Esophagus muscularis mucosa (tissue), 4 donors: ENCODE data around the gene CFAP97. TPM values are rescaled to one million over a fixed set of nuclear protein-coding genes. Genes with fewer than 3 reads are reported as not detected.
"Not testable (repeated sequence)": the region's sequence is repeated elsewhere in the genome, so short reads cannot be mapped to it uniquely, and the experiment has no call there.

Experiments used
- DNase-seq: peaks from one replicate; pipeline ENCODE4 v3.0.0-alpha.2; 2017; ENCODE audit errors: extremely low spot score
- H3K27ac ChIP-seq, 4 donors: fragments of 200-600 bp; sonication (generic); replicated peaks in 1 of 4; 1 replicate in 3 of 4; 2 replicates in 1 of 4; pipeline ENCODE4 v1.5.1; 2016 to 2019; ENCODE audit warnings: mild to moderate bottlenecking in 1 of 4
- H3K27me3 ChIP-seq, 4 donors: fragments of 200-600 bp; sonication (generic); one replicate each; pipeline versions ENCODE4 v1.5.1 to v1.6.0; 2016 to 2019
- H3K36me3 ChIP-seq, 4 donors: fragments of 200-600 bp; sonication (generic); one replicate each; pipeline ENCODE4 v1.5.1; 2016 to 2019
- H3K4me1 ChIP-seq, 4 donors: fragments of 200-600 bp; sonication (generic); one replicate each; pipeline ENCODE4 v1.5.1; 2016 to 2019
- H3K4me3 ChIP-seq, 4 donors: fragments of 200-600 bp; sonication (generic); 1 replicate in 2 of 4; 2 replicates in 2 of 4; pipeline ENCODE4 v1.5.1; 2016 to 2019; ENCODE audit warnings: mild to moderate bottlenecking in 4 of 4, moderate library complexity in 1 of 4
- H3K9me3 ChIP-seq, 4 donors: fragments of 200-600 bp; sonication (generic); 1 replicate in 3 of 4; 2 replicates in 1 of 4; pipeline ENCODE4 v1.5.1; 2016 to 2019
- CTCF ChIP-seq, 3 experiments: fragments of 200-600 bp in 2 of 3; fragments of 450-650 bp in 1 of 3; sonication (generic) in 2 of 3; IDR thresholded peaks; one replicate each; pipeline ENCODE4 v1.5.1; 2017 to 2019; ENCODE audit warnings: antibody characterized with exemption in 3 of 3, mild to moderate bottlenecking in 2 of 3, moderate library complexity in 1 of 3
- EP300 ChIP-seq: sonication (generic); formaldehyde crosslinking; IDR thresholded peaks from one replicate; pipeline ENCODE4 v1.6.1; 2017; ENCODE audit warnings: antibody characterized with exemption
- POLR2A ChIP-seq: fragments of 450-650 bp; IDR thresholded peaks from one replicate; pipeline ENCODE4 v1.6.1; 2017; ENCODE audit warnings: antibody characterized with exemption, moderate library complexity, mild to moderate bottlenecking, low read depth
- POLR2AphosphoS5 ChIP-seq, 2 donors: sonication (generic); formaldehyde crosslinking; IDR thresholded peaks; one replicate each; pipeline ENCODE4 v1.6.1; 2017; ENCODE audit warnings: antibody characterized with exemption in 2 of 2
- WGBS: methylation state at CpG from one replicate; pipeline ENCODE4 v1.1.5; 2018; 5-methylcytosine and 5-hydroxymethylcytosine counted together
- intact Hi-C: fragments of 100-400 bp; cut with DNase I; formaldehyde crosslinking; loops from one replicate; pipeline ENCODE4 v1.15.1; 2023
- total RNA-seq, 4 donors: library from RNA; depleted of rRNA; stranded (reverse); fragments of >200 nt; gene quantifications; one replicate each; pipeline versions ENCODE4 v1.1.0 to v1.2.1, GENCODE V29; 2016

CFAP97 gene
- total RNA-seq, 4 donors from 2014 or later = 30.2 to 36.8 (median 35.1) TPM

- no peak for DNase-seq
- H3K4me1 ChIP-seq = peaks cover 28 to 51% (median 45%) of the 10 kb centered on the region in 4 donors
- H3K27ac ChIP-seq = no peak overlapping the region
- intact Hi-C loops = no loop called here
- H3K27me3 ChIP-seq = no peaks in the 10 kb centered on the region
- WGBS = 91% methylated on average over 4 of the region's 4 CpGs
- no peaks in the 10 kb centered on the region for H3K9me3 ChIP-seq
- no peaks in the 10 kb centered on the region for H3K36me3 ChIP-seq
- no peak overlapping the region for H3K4me3 ChIP-seq
- TF ChIP-seq POLR2A (no peak), CTCF (IDR thresholded peaks at IDR 0.05) (no peak), EP300 (no peak), POLR2AphosphoS5 (IDR thresholded peaks at IDR 0.05) (no peak)
Observed at GRCh38 chr4:185212581-185212980, 8.8 kb upstream of the CFAP97 start.

GRCh38 chr4:185211641-185212040 is 7.8 kb upstream of the CFAP97 start:
- H3K4me3 ChIP-seq = peak overlapping the region in 2 of 4 donors; percentile 76 to 93
- no peaks in the 10 kb centered on the region for H3K27me3 ChIP-seq
- H3K9me3 ChIP-seq = no peaks in the 10 kb centered on the region
- no peak for DNase-seq
- no peak for TF ChIP-seq CTCF (IDR thresholded peaks at IDR 0.05)
- TF ChIP-seq EP300 = no peak
- TF ChIP-seq POLR2AphosphoS5 (IDR thresholded peaks at IDR 0.05) = no peak
- no peak for TF ChIP-seq POLR2A
- H3K36me3 ChIP-seq = no peaks in the 10 kb centered on the region
- 71% methylated on average over 2 of the region's 2 CpGs for WGBS
- intact Hi-C loops = no loop called here
- H3K27ac ChIP-seq = peak overlapping the region in 2 of 4 donors; percentile 91 to 97
- H3K4me1 ChIP-seq = peaks cover 21 to 41% (median 36%) of the 10 kb centered on the region in 4 donors

GRCh38 chr4:185211035-185211434 is 7.2 kb upstream of the CFAP97 start:
- Histone ChIP-seq H3K4me3 (peak overlapping the region; percentile 76 to 93 (median 88)), H3K4me1 (peaks cover 21 to 40% (median 35%) of the 10 kb centered on the region in 4 donors), H3K36me3 (no peaks in the 10 kb centered on the region), H3K9me3 (no peaks in the 10 kb centered on the region), H3K27me3 (no peaks in the 10 kb centered on the region), H3K27ac (peak overlapping the region; percentile 91 to 97 (median 94))
- intact Hi-C loops = no loop called here
- 70% methylated on average over 5 of the region's 5 CpGs for WGBS
- TF ChIP-seq EP300 (no peak), POLR2A (no peak), POLR2AphosphoS5 (IDR thresholded peaks at IDR 0.05) (no peak), CTCF (IDR thresholded peaks at IDR 0.05) (no peak)
- DNase-seq = no peak

GRCh38 chr4:185210102-185210981 is 6.5 kb upstream of the CFAP97 start:
- TF ChIP-seq POLR2A = no peak
- peak; percentile 69 to 79 for TF ChIP-seq POLR2AphosphoS5 (IDR thresholded peaks at IDR 0.05)

GRCh38 chr4:185209852-185210101 is 6.0 kb upstream of the CFAP97 start:
- Histone ChIP-seq H3K4me1 (peaks cover 15 to 40% (median 29%) of the 10 kb centered on the region in 4 donors), H3K4me3 (peak overlapping the region; percentile 76 to 93 (median 88)), H3K27ac (peak overlapping the region; percentile 91 to 97 (median 94))
- 0% methylated on average over 2 of the region's 39 CpGs for WGBS
- H3K9me3 ChIP-seq, H3K36me3 ChIP-seq, DNase-seq, intact Hi-C loops, H3K27me3 ChIP-seq: not testable (repeated sequence)

More at GRCh38 chr4:185210102-185210981, 6.5 kb upstream of the CFAP97 start:
- WGBS = 1% methylated on average over 27 of the region's 84 CpGs
- Histone ChIP-seq H3K4me3 (peak overlapping the region; percentile 76 to 93 (median 88)), H3K27me3 (no peaks in the 10 kb centered on the region), H3K27ac (peak overlapping the region; percentile 91 to 97 (median 94)), H3K36me3 (no peaks in the 10 kb centered on the region), H3K4me1 (peaks cover 17 to 39% (median 28%) of the 10 kb centered on the region in 4 donors), H3K9me3 (no peaks in the 10 kb centered on the region)
- DNase-seq = no peak
- intact Hi-C loops = no loop called here
